Subcutaneous adipose tissue (tissue), 4 donors: ENCODE results near the gene IGFBP6. TPM values are rescaled to one million over a fixed set of nuclear protein-coding genes. Genes with fewer than 3 reads are reported as not detected.

Source experiments
- CTCF ChIP-seq: fragments of 450-650 bp; IDR thresholded peaks from one replicate; pipeline ENCODE4 v1.5.1; 2016; ENCODE audit warnings: low read depth, mild to moderate bottlenecking, control low read depth, antibody characterized with exemption, moderate library complexity
- total RNA-seq, 4 donors: library from RNA; depleted of rRNA; stranded (reverse); fragments of >200 nt; gene quantifications; one replicate each; pipeline ENCODE4 v1.1.0, GENCODE V29; 2016

The IGFBP6 gene
- total RNA-seq, 4 donors from 2014 or later, result 224 to 1,933 (median 278) TPM

GRCh38 chr12:53118751-53119300 is 21.4 kb downstream of the IGFBP6 start:
- no peak for TF ChIP-seq CTCF

GRCh38 chr12:53120685-53121525 is 23.4 kb downstream of the IGFBP6 start:
- no peak for TF ChIP-seq CTCF

- no peak for TF ChIP-seq CTCF
These were observed 25.5 kb downstream of the IGFBP6 start for GRCh38 chr12:53122961-53123468.

GRCh38 chr12:53123578-53124351 is 26.3 kb downstream of the IGFBP6 start:
- TF ChIP-seq CTCF, result no peak

GRCh38 chr12:53124352-53124723 is 26.9 kb downstream of the IGFBP6 start:
- no peak for TF ChIP-seq CTCF

GRCh38 chr12:53127169-53127568 is 29.7 kb downstream of the IGFBP6 start:
- no peak for TF ChIP-seq CTCF
